Left ventricle myocardium inferior (tissue), 1 donor: ENCODE data around the gene FBXW4. TPM values are rescaled to one million over a fixed set of nuclear protein-coding genes. Genes with fewer than 3 reads are reported as not detected.

ENCODE experiments used
- DNase-seq: peaks from one replicate; pipeline ENCODE4 v3.0.0-alpha.2; 2020
- H3K27ac ChIP-seq: fragments of 200-600 bp; replicated peaks from 2 replicates; pipeline ENCODE4 v1.8.0; 2021
- H3K27me3 ChIP-seq: fragments of 200-600 bp; 2 replicates; pipeline ENCODE4 v1.8.0; 2021; ENCODE audit warnings: low read depth
- H3K36me3 ChIP-seq: fragments of 200-600 bp; 2 replicates; pipeline ENCODE4 v1.8.0; 2021
- H3K4me1 ChIP-seq: fragments of 200-600 bp; 2 replicates; pipeline ENCODE4 v1.8.0; 2021
- H3K4me3 ChIP-seq: fragments of 200-600 bp; 2 replicates; pipeline ENCODE4 v1.8.0; 2021; ENCODE audit warnings: mild to moderate bottlenecking, moderate library complexity
- H3K9me3 ChIP-seq: fragments of 200-600 bp; replicated peaks from 2 replicates; pipeline ENCODE4 v1.8.0; 2021
- CTCF ChIP-seq: fragments of 200-600 bp; IDR thresholded peaks from 2 replicates; pipeline ENCODE4 v1.8.0; 2021; ENCODE audit warnings: antibody characterized with exemption, mild to moderate bottlenecking, borderline replicate concordance
- intact Hi-C: fragments of 100-400 bp; cut with micrococcal nuclease; formaldehyde crosslinking; loops from one replicate; pipeline ENCODE4 v1.11.0; 2022
- total RNA-seq: library from RNA; stranded (reverse); fragmentation: NEBNext Ultra II Directional; extraction: Animal tissue kit (Norgen Biotek cat#: 25700); gene quantifications from one replicate; pipeline ENCODE4 v1.2.1, GENCODE V29; 2021
- donor health status: DM: no; HTN: yes; CAD: no; lungs with severe emphysema.

The FBXW4 gene
- total RNA-seq, 1 donor from 2014 or later: 99.1 TPM

DNA sequence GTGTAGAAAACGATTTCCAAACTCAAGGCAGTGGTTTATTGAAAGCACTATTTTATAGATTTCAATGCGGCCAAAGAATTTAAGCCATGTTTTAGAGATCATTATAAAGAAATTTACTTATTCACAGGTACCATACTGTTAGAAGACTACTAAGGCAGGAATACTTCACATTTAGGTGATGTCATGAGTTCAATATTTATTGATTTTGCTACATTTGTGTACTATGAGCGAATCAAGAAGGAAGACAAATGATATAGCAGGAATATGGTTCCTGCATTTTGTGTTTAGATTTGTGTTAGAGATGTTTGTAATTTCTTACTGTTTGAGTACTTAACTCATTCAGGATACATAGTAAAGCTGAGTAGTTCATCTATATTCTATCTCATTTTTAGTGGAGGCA is 1.7 kb upstream of the FBXW4 start:
- Histone ChIP-seq H3K27me3 (no peaks in the 10 kb centered on the region), H3K4me1 (peaks cover 38% of the 10 kb centered on the region), H3K36me3 (no peaks in the 10 kb centered on the region), H3K9me3 (no peaks in the 10 kb centered on the region), H3K4me3 (no peak overlapping the region), H3K27ac (no peak overlapping the region)
- TF ChIP-seq CTCF: no peak
- no peak for DNase-seq
- intact Hi-C loops: no loop called here

GRCh38 chr10:101695404-101695890 is 477 bp upstream of the FBXW4 start:
- Histone ChIP-seq H3K4me1 (peaks cover 50% of the 10 kb centered on the region), H3K9me3 (no peaks in the 10 kb centered on the region), H3K4me3 (peak overlapping the region; percentile 97), H3K36me3 (no peaks in the 10 kb centered on the region), H3K27ac (peak overlapping the region; percentile 99), H3K27me3 (no peaks in the 10 kb centered on the region)
- no peak for DNase-seq
- intact Hi-C loops: no loop called here
- no peak for TF ChIP-seq CTCF

GRCh38 chr10:101693978-101694673 is 844 bp downstream of the FBXW4 start:
- Histone ChIP-seq H3K36me3 (no peaks in the 10 kb centered on the region), H3K27ac (peak overlapping the region; percentile 99), H3K4me3 (peak overlapping the region; percentile 97), H3K4me1 (peaks cover 63% of the 10 kb centered on the region), H3K9me3 (no peaks in the 10 kb centered on the region), H3K27me3 (no peaks in the 10 kb centered on the region)
- intact Hi-C loops: no loop called here
- DNase-seq: peak; percentile 58
- no peak for TF ChIP-seq CTCF

DNA sequence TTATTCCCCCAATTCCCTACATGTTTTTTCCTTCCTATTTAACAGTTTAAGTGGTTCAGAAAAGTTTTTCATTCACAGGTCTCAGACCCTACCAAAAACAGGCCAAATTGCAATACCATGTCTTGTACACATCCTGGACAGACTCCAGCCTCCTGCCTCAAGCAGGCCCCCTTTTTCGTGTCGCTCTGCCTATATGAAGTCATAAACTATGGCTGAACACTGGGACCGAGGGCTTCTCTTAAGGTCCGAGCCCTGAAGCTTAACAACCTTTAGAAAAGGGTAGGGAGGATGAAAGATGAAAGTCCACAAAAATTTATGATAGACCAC is 1.4 kb downstream of the FBXW4 start:
- Histone ChIP-seq H3K27me3 (no peaks in the 10 kb centered on the region), H3K36me3 (no peaks in the 10 kb centered on the region), H3K9me3 (no peaks in the 10 kb centered on the region), H3K27ac (peak overlapping the region; percentile 99), H3K4me3 (peak overlapping the region; percentile 97), H3K4me1 (peaks cover 67% of the 10 kb centered on the region)
- intact Hi-C loops: no loop called here
- DNase-seq: no peak
- TF ChIP-seq CTCF: no peak

- intact Hi-C loops: no loop called here
- H3K4me1 ChIP-seq: peaks cover 81% of the 10 kb centered on the region
- peak overlapping the region; percentile 43 for H3K27ac ChIP-seq
Observed at GRCh38 chr10:101691081-101691480, 3.9 kb downstream of the FBXW4 start.

More at GRCh38 chr10:101691081-101691480, 3.9 kb downstream of the FBXW4 start:
- Histone ChIP-seq H3K4me3 (no peak overlapping the region), H3K9me3 (no peaks in the 10 kb centered on the region), H3K27me3 (no peaks in the 10 kb centered on the region), H3K36me3 (no peaks in the 10 kb centered on the region)
- TF ChIP-seq CTCF: no peak
- no peak for DNase-seq
